NCI-H146 treated with DMSO at 0.1 percent for 48 hours (cell line): Measurements from ENCODE around the gene RBM44.
"Not testable (repeated sequence)": the region's sequence is repeated elsewhere in the genome, so short reads cannot be mapped to it uniquely, and the experiment has no call there.

ENCODE experiments used
- DNase-seq: peaks from one replicate; lab custom pipeline; 2025; ENCODE audit not compliant: unreplicated experiment; lab: John Stamatoyannopoulos, UW

The RBM44 gene, protein sequence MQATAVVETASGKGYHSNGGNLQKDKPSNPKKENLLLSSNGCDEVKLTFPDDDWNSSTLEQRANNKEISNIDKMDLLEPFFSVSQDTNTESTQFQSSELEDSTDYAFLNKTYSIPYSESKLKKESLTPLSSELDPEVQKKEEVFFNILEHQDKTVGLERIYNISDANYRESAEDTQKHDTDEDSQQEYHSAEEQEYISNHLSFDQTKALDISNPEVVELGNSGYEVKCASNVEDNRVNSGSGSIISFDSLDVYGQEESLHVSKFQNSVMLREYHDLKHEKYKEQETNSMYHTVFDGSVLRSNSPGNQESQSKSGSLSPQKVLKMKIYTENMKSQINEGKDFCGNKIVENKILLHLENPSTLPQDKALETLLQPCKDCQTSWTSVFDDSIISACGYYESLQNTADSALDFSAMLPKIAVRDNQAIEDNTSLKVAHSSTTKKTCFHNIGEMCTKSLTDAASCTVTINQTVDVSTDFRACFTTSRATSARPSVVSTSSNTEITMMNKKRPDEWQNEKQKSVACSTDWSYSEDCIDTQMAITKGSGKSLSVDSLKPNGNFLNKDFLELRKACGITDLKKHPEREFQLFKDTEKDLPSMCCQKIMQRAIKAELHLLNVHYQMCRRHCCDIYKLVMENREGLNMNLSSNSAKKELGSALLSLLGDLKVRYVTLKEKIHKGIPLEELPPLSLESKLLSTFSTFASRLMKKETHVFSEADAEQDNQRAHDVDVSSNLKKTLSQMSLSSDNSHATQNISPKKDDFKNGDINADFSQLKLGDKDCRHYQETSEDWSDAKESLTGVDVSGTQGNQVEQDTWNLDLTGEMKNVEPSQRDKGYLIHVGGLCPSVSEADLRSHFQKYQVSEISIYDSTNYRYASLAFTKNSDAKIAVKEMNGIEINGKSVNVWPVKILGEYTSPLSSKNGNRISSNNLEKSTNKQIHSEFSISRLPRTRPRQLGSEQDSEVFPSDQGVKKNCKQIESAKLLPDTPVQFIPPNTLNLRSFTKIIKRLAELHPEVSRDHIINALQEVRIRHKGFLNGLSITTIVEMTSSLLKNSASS

DNA sequence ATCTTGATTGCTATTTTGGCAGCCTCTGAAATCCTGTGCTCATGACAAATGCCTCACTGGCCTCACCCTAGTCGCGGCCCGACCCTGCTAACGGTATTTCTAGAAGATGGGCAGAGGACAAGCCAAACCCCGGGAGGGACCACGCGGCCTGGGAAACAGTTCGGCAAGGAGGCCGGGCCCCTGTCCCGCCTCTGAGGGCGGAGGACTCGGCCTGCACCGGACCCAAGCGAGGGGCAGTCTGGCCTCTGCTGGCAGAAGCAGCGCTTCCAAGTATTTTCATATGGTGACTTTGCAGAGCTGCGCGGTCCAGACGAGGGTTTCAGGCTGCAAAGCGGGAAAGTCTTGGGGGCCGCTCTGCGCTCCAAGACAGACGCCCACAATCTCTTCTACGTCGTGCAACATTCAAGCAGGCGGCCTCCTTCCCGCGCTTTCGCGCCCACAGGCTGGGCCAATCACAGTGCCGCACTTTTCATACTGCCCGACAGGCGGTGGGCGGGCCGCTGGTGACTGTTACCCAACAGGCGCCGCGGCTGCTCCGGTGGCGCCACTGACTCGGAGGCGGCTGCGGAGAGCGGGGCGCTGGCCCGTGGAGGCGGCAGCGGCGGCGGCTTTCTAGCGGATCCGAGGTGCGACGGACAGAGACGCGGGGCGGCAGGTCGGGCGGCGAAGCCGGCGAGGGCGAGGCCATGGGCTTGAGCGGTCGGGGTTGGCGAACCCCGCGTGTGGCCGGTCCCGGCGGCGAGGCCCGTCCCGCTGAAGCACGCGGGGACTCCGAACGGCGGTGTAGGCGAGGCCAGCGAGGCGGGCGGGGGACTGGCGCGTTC, at the start of gene RBM44:
RBM44 (plus strand) TSS at position 544 of the 824 bp plus-strand sequence. CDS start 14,831 bp downstream, outside the sequence.
- no peak for DNase-seq

DNA sequence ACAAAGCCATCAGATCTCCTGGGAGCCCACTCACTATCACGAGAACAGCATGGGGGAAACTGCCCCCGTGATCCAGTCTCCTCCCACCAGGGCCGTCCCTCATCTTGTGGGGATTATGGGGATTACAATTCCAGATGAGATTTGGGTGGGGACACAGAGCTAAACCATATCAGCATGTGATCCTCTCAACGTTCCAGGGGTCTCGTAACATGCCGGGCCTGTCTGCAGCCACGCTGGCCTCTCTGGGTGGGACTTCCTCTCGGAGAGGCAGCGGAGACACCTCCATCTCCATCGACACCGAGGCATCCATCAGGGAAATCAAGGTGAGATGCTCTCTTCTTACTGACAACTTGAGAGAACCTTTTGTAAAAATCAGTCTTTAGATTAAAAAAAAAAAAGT, 49.6 kb upstream of the RBM44 start:
- DNase-seq, result no peak

DNA sequence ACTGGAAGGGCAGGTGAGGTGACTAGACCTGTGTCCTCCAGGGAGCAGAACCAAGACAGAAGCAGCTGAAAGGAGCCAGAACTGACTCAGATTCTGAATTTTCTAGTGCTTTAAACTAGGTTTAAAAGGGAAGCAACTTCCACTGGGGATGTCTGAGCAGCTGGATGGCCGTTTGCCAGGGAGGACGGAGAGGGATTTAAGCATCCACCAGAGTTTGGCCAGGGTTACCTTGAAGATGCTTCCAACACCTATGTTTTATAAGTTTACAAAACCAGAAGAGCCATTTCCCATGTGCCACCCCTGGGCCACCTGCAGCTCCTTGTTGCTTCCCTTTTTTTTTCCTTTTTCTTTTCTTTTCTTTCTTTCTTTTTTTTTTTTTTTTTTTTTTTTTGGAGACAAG, 48.6 kb upstream of the RBM44 start:
- no peak for DNase-seq

DNA sequence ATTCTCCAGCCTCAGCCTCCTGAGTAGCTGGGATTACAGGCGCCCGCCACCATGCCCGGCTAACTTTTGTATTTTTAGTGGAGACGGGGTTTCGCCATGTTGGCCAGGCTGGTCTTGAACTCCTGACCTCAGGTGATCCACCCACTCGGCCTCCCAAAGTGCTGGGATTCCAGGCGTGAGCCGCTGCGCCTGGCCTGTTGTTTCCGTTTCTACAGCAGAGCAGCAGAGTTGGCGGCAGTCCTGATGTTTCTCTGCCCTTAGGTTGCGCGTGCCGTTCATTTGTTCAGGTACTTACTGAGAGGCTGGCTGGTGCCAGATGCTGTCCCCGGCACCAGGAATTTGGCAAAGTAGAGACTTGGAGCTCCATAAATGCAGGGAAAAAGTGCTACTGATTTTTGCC, 48.1 kb upstream of the RBM44 start:
- not testable (repeated sequence) for DNase-seq

DNA sequence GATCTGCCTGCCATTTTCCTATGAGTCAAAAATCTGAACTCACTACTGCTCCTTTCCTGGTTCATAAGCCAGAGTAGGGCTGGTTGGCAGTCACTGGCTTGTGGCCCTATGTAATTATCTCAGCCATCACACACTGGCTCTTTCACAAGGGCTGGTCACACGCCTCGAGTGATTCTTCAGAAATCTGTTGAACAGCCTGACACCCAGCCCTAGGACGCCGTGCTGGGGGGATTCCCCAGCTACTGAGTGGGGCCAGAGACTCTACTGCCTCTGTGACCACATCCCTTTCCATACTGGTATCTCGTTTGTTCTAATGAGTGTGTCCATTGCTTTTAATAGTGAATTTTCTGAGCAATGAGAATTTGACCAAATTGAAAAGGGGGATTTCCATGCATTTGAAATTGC, 45.8 kb upstream of the RBM44 start:
- DNase-seq, result no peak

DNA sequence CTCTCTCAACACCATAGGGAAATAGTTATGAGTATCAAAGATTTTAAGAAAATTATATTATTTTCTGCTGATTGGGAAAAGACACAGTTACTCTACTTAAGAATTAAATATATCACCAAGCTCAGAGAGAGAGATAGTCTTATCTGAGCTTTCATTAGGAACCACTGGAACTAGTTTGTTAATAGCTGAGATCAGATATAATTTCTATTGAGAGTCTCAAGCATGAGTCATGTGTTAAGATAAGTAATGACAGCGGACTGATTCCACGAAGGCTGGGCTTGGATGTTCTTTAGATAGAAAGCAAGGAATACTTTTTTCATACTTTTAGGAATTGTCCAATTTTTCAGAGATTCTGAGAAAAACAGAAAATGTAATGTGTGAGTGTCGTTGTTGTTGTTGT, 44.4 kb upstream of the RBM44 start:
- DNase-seq, result no peak

DNA sequence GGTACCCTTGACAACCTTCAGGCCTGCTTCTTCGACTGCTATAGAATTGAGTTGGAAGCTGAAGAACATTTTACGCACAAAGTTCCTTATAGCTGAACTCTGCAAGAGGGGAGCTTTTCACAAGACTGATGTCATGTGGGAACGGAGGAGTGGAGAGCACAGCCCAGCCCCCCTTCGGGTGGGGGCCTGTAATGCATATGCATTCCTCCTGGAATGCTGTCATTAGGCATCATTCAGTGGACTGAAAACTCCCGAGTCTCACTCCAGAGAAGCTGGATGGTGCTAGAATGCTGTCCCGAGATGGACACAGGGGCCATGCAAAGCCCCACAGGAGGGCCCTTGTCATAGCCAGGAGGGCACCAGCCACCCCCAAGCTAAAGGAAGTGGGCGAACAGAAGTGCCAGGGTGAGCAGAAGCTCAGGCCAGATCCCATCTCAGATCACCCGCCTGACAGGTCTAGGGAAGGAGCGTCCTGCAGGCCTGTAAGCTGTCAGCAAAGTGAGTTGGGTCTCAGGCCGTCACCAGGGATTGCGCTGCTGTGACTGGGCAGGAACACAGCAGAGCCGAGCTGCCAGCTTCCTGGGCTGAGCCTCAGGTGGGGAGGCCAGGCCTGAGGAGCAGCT, 43.8 kb upstream of the RBM44 start:
- DNase-seq, result no peak

DNA sequence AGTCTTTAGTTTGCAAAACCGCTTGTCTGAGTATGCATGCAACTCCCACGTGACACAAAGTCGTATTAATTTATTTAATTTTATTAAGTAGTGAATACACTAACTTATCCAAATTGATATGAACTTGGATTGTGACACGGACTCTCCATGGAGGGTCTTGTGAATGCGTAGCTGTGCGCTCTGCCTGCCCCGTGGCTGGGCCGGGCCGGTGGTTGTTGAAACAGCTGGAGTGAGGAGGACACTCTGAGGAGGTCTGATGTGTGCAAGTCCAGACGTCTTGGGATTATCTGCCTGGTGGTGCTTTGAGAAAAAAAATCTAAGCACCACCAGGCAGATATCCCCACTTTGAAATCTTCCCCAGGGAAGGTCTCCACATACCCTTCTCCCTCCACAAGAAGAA, 41.0 kb upstream of the RBM44 start:
- DNase-seq, result no peak

DNA sequence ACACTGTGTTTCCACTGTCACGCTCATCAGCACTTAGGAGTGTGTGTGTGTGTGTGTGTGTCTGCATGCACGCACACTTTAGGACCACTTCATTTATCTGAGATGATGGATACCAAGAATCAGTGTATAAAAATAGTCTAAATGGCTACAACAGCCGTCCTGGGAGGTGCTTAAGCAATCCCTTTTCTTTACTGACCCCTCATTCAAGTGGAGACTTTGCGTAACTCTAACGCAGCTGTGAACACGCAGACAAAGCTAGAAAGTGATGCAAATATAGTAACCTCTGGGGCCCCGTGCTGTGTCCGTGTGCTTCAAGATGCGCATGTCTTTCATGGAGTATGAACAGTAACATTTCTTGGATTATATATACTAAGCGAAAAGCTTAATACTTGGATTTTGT, 40.4 kb upstream of the RBM44 start:
- no peak for DNase-seq

DNA sequence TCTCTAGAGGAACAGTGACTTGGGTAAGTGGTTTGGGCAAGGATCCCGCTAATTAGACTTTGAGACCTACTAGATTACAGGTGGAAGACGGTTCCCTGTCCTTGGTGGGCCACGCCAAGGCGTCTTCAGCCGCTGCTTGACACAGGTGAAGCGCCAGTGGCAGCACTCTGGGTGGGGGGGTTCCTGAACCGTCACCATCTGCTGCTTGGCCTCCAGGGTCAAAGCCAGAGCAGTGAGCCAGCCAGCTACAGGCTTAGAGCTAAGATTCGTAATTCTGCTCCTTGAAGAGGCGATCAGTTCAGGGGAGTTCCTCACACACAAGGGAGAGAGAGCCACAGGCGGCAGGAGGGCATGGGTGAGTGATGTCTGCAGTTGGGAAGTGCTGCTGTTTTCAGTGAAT, 39.4 kb upstream of the RBM44 start:
- DNase-seq, result no peak

DNA sequence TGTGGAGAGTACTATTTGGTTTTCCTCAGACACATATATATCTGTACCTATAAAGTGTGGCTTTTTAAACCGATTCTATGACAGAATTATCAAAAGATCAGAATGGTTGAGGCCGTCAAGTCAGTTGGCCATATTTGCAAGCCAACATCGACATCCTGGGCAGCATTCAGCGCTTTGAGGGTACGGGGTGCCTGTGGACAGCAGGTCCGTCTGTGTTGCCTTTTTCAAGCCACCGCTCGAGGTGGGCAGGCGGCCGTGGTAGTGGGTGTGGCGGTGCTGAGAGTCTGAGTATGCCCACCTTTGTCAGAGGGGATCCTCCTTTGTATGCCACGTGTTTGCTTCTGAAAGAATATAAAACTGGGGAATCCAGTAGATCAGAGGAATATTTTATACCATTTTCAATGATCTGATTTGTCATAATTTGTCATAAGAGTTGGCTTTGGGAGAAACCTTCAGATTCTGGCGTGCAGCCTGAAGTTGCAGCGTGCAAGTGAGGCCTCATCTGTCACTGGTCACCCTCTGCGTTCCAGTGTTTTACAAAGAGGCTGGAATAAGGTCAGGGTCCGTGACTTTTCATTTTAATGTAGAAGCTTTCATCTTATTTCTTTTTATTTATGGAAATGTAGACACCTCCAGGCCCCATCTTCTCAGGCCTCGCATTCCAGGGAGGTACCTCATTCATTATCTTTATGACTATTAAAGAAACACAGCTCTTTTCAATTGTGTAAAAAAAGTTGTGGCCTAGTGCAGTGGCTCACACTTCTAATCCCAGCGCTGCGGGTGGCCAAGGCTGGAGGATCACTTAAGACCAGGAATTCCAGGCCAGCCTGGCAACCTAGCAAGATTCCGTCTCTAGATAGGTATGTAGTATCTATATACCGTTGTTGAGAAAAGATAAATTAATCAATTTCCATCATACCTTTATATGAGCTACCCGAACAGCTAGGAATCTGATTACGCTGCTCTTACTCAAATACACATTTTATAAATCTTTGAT, 37.8 kb upstream of the RBM44 start:
- no peak for DNase-seq

DNA sequence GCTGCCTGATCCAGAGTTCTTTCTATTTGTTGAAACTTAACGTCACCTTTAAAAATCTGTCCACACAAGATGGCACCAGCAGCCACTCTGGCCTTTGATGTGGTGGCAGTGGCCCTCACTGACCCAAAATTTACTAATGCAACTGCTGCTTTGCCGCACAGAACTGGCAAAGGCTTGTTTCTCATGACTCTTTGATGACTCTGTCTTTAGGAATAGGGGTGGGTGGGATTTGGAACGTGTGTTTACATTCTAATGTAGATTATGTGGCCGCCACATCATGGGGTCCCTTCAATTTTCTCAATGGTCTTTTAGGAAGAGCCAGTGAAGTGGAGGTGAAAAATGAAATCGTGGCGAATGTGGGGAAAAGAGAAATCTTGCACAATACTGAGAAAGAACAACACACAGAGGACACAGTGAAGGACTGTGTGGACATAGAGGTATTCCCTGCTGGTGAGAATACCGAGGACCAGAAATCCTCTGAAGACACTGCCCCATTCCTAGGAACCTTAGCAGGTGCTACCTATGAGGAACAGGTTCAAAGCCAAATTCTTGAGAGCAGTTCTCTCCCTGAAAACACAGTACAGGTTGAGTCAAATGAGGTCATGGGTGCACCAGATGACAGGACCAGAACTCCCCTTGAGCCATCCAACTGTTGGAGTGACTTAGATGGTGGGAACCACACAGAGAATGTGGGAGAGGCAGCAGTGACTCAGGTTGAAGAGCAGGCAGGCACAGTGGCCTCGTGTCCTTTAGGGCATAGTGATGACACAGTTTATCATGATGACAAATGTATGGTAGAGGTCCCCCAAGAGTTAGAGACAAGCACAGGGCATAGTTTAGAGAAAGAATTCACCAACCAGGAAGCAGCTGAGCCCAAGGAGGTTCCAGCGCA, 36.0 kb upstream of the RBM44 start:
- DNase-seq, result not testable (repeated sequence)

DNA sequence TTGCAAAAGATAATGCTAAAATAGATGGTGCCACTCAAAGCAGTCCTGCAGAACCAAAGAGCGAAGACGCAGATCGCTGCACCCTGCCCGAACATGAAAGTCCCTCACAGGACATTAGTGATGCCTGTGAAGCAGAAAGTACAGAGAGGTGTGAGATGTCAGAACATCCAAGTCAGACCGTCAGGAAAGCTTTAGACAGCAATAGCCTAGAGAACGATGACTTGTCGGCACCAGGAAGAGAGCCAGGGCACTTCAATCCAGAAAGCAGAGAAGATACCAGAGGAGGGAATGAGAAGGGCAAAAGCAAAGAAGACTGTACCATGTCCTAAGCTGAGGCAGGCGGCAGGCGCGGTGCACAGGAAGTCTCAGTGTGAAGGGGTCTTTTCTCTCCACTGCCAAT, 34.8 kb upstream of the RBM44 start:
- DNase-seq, result no peak

DNA sequence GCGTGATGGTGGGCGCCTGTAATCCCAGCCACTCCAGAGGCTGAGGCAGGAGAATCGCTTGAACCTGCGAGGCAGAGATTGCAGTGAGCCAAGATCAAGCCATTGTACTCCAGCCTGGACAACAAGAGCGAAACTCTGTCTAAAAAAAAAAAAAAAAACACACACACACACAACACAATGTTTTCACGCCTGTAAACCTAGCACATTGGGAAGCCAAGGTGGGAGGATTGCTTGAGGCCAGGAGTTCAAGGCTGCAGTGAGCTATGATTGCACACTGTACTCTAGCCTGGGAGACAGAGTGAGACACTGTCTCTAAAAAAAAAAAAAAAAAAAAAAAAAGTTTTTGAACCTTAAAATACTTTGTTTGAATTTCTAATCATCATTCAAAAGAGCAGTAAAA, 33.5 kb upstream of the RBM44 start:
- not testable (repeated sequence) for DNase-seq

DNA sequence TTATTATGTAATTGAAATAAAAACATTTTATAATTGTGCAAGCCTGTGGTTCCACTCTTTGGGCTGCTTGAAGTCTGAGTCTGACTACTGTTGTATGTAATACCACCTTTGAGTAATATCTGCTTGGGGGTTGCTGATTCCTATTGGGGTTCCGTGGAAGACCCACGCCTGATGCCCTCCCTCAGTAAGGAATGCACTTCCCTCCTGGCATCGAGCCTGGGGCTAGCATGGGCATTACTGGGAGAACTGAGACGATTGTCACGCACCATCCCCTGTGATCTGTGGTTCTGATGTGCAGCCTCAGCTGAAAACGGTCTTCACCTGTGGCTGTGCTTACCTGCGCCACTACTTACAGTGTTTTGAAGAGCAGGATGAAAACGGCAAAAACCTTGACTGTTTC, 32.7 kb upstream of the RBM44 start:
- no peak for DNase-seq

DNA sequence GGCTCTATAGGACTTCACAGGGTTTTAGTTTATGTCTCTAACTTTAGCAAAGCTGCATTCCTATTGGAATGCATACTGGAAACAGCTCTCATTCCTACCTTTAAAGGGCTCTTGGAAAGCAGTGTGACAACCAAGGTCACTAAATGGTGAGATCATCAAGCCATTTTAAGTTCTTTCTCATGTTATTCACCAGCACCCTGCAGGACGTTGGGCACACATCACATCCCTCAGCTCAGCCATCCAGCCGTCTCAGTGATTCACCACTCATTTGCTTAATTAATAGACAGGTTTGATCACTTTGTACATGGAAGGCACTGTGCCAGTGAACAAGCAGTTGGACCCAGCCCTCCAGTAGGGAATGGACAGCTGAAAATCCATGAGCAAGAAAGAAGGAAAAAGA, 32.2 kb upstream of the RBM44 start:
- DNase-seq, result no peak

DNA sequence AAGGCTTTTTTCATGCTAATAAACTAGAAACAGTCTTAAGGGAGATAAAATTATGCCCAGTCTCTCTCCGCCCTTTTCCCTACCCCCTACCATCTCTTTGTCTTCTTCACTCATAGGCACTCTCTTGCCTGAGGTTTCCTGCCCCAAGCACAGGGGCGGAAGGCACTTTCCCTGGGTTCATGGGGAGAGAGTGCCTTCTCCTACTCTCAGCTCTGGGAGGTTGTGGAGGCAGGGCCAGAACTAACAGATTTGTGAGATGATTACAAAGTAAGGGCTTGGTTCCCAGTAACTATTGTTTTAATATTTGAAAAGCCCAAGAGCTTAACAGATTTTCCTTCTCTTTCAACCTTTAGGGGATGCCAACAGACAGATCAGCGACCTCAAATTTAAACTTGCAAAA, 26.1 kb upstream of the RBM44 start:
- no peak for DNase-seq

DNA sequence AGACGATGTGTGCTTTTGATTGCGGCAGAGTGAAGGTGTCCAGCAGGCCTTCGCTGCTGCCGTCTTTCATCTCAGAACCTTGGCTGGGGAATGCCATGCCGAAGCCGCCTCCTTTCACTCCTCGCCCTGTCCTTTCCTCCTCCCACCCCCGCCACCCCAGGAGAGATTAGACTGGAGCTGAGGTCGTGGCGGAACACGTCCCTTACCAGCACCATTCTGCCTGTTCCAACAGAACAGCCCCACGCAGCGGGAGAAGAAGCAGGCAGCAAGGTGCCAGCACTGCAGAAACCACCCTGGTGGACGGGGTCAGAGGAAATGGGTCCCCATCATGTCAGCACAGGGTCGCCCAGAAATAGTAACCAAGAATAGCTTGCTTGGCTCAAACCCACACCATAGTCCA, 24.8 kb upstream of the RBM44 start:
- DNase-seq, result no peak
